ENCODE results near the gene MAG.

- TF ChIP-seq CTCF (conservative IDR thresholded peaks at IDR 0.05) (no peak), EZH2 (IDR thresholded peaks at IDR 0.05; ENCODE audit: low read depth) (no peak)
Observed at GRCh38 chr19:35346193-35347052, 54.5 kb downstream of the MAG start.

Measured in PC-9 (cell line).